Upper lobe of left lung (tissue), 4 donors: ENCODE measurements around the gene LTA4H.

ENCODE experiments used
- CTCF ChIP-seq, 6 experiments: fragments of 450-650 bp in 4 of 6; fragments of 200-600 bp in 2 of 6; sonication (generic) in 2 of 6; IDR thresholded peaks; one replicate each; pipeline ENCODE4 v1.5.1; 2016 to 2019; ENCODE audit warnings: antibody characterized with exemption in 6 of 6
- POLR2A ChIP-seq, 4 donors: fragments of 450-650 bp; IDR thresholded peaks; one replicate each; pipeline ENCODE4 v1.5.1; 2016 to 2017; ENCODE audit warnings: antibody characterized with exemption in 4 of 4, mild to moderate bottlenecking in 2 of 4
- POLR2AphosphoS5 ChIP-seq, 2 donors: sonication (generic); formaldehyde crosslinking; IDR thresholded peaks; one replicate each; pipeline ENCODE4 v1.5.1; 2017; ENCODE audit warnings: antibody characterized with exemption in 2 of 2

- TF ChIP-seq CTCF (IDR thresholded peaks at IDR 0.05) (no peak), POLR2AphosphoS5 (IDR thresholded peaks at IDR 0.05) (no peak), POLR2A (IDR thresholded peaks at IDR 0.05) (no peak)
Measured at GRCh38 chr12:96014943-96015599, 20.3 kb downstream of the LTA4H start.
